HepG2 (cell line): ENCODE measurements around the gene MAP2K3. TPM values are rescaled to one million over a fixed set of nuclear protein-coding genes. Genes with fewer than 3 reads are reported as not detected.

ENCODE experiments used
- CAMTA2 ChIP-seq: sonication (generic); formaldehyde crosslinking; IDR thresholded peaks from 2 replicates; pipeline ENCODE4 v1.4.0; 2020; ENCODE audit warnings: mild to moderate bottlenecking, missing genetic modification reagents, borderline replicate concordance
- DRAP1 ChIP-seq: IDR thresholded peaks from 2 replicates; pipeline ENCODE4 v1.6.1; 2016; ENCODE audit warnings: missing genetic modification reagents, missing compliant biosample characterization
- HBP1 ChIP-seq: IDR thresholded peaks from 2 replicates; pipeline ENCODE4 v1.6.1; 2016; ENCODE audit warnings: low read depth, control low read depth
- HNF4G ChIP-seq, 2 experiments: sonication (generic) in 1 of 2; formaldehyde crosslinking in 1 of 2; IDR thresholded peaks; 2 replicates each; pipeline versions ENCODE4 v1.4.0 to v1.6.1; 2011 to 2020; ENCODE audit warnings: borderline replicate concordance in 2 of 2, low read depth in 2 of 2, mild to moderate bottlenecking in 2 of 2, low read length in 1 of 2, missing genetic modification reagents in 1 of 2, moderate library complexity in 1 of 2
- MAFF ChIP-seq: IDR thresholded peaks from 2 replicates; pipeline ENCODE4 v1.6.1; 2011; ENCODE audit warnings: low read depth, low read length, improper control_type of control experiment
- NFKB2 ChIP-seq: sonication (generic); formaldehyde crosslinking; IDR thresholded peaks from 2 replicates; pipeline ENCODE4 v1.4.0; 2020; ENCODE audit warnings: missing genetic modification reagents, borderline replicate concordance
- PHF21A ChIP-seq: sonication (generic); formaldehyde crosslinking; IDR thresholded peaks from 2 replicates; pipeline ENCODE4 v1.5.0; 2020; ENCODE audit warnings: mild to moderate bottlenecking, missing genetic modification reagents
- RBM39 ChIP-seq: fragments of 200-400 bp; formaldehyde crosslinking; IDR thresholded peaks from one replicate; pipeline ENCODE4 v1.6.1; 2018; ENCODE audit warnings: antibody characterized with exemption, mild to moderate bottlenecking, low read depth, low read length; ENCODE audit not compliant: poor library complexity, severe bottlenecking
- RCOR2 ChIP-seq: IDR thresholded peaks from 2 replicates; pipeline ENCODE4 v1.6.1; 2016; ENCODE audit warnings: missing biosample characterization, missing genetic modification reagents
- RNF2 ChIP-seq: fragments of 450-650 bp; conservative IDR thresholded peaks from 2 replicates; pipeline ENCODE4 v1.6.1; 2016; ENCODE audit warnings: low read depth
- SMARCC2 ChIP-seq: fragments of 450-650 bp; IDR thresholded peaks from 2 replicates; pipeline ENCODE4 v1.6.1; 2017; ENCODE audit warnings: antibody characterized with exemption, mild to moderate bottlenecking
- SMARCE1 ChIP-seq: fragments of 450-650 bp; IDR thresholded peaks from 2 replicates; pipeline ENCODE4 v1.6.1; 2017; ENCODE audit warnings: borderline replicate concordance
- SMYD3 ChIP-seq: sonication (generic); formaldehyde crosslinking; IDR thresholded peaks from 2 replicates; pipeline ENCODE4 v1.8.1; 2023; ENCODE audit warnings: mild to moderate bottlenecking, missing genetic modification reagents
- TBX3 ChIP-seq: fragments of 450-650 bp; IDR thresholded peaks from 2 replicates; pipeline ENCODE4 v1.6.1; 2017; ENCODE audit warnings: antibody characterized with exemption, mild to moderate bottlenecking, inconsistent platforms, borderline replicate concordance
- TCF7L2 ChIP-seq: IDR thresholded peaks from 2 replicates; pipeline ENCODE4 v1.6.1; 2011; ENCODE audit warnings: mild to moderate bottlenecking, low read depth, low read length, moderate library complexity
- ZNF382 ChIP-seq: sonication (generic); formaldehyde crosslinking; IDR thresholded peaks from 2 replicates; pipeline ENCODE4 v1.5.0; 2020; ENCODE audit warnings: missing genetic modification reagents, mild to moderate bottlenecking, borderline replicate concordance
- ZNF629 ChIP-seq: sonication (generic); formaldehyde crosslinking; conservative IDR thresholded peaks from 2 replicates; pipeline ENCODE4 v1.5.0; 2020; ENCODE audit warnings: missing genetic modification reagents
- ZNF652 ChIP-seq: IDR thresholded peaks from 2 replicates; pipeline ENCODE4 v1.6.1; 2016; ENCODE audit warnings: low read depth, borderline replicate concordance
- ZNF691 ChIP-seq: sonication (generic); formaldehyde crosslinking; IDR thresholded peaks from 2 replicates; pipeline ENCODE4 v1.4.0; 2020; ENCODE audit warnings: missing genetic modification reagents, low read depth, mild to moderate bottlenecking, borderline replicate concordance
- ZNF713 ChIP-seq: sonication (generic); formaldehyde crosslinking; IDR thresholded peaks from 2 replicates; pipeline ENCODE4 v1.4.0; 2020; ENCODE audit warnings: mild to moderate bottlenecking, missing genetic modification reagents
- ZNF773 ChIP-seq: sonication (generic); formaldehyde crosslinking; IDR thresholded peaks from 2 replicates; pipeline ENCODE4 v1.4.0; 2020; ENCODE audit warnings: missing genetic modification reagents, borderline replicate concordance
- ZNF775 ChIP-seq: sonication (generic); formaldehyde crosslinking; IDR thresholded peaks from 2 replicates; pipeline ENCODE4 v1.4.0; 2020; ENCODE audit warnings: missing genetic modification reagents, mild to moderate bottlenecking, moderate library complexity, borderline replicate concordance
- polyA plus RNA-seq, 8 experiments: library from polyadenylated mRNA; depleted of rRNA in 3 of 8; stranded (reverse) in 7 of 8; unstranded in 1 of 8; fragments of >200 nt; fragmentation: Illumina TruSeq in 4 of 8; extraction: Trizol in 4 of 8; gene quantifications; 2 replicates each; pipeline versions ENCODE4 v1.2.1 to v1.2.3, GENCODE V29; 2011 to 2016; ENCODE audit warnings: low read depth in 4 of 8, missing spikeins in 1 of 8, mixed read lengths in 1 of 8; ENCODE audit not compliant: insufficient read depth in 1 of 8
- total RNA-seq, 5 experiments: library from RNA; depleted of rRNA; stranded (reverse); fragments of >200 nt; fragmentation: Illumina TruSeq; extraction: Trizol; gene quantifications; 2 replicates each; pipeline ENCODE4 v1.2.3, GENCODE V29; 2016; ENCODE audit warnings: low read depth in 1 of 5
- TF ChIP-seq, protein P1 (sequence below): sonication (generic); formaldehyde crosslinking; conservative IDR thresholded peaks from 2 replicates; pipeline ENCODE4 v1.4.0; 2020; ENCODE audit warnings: missing genetic modification reagents
- TF ChIP-seq, protein P2 (sequence below): sonication (generic); formaldehyde crosslinking; IDR thresholded peaks from 2 replicates; pipeline ENCODE4 v1.5.0; 2020; ENCODE audit warnings: mild to moderate bottlenecking, missing genetic modification reagents

MAP2K3 gene
- total and polyA plus RNA-seq, 2 of the 13 experiments (the other 11 are each of a cell fraction or from before 2014, with no cell fraction given), result 20.5 to 27.4 TPM

GRCh38 chr17:21275579-21276263 lies 8.8 kb upstream of the MAP2K3 start (continued):
- TF ChIP-seq RBM39 (no peak), HBP1 (CRISPR knock-in tag) (no peak), DRAP1 (CRISPR knock-in tag) (peak; percentile 73; the same call in 1 of the 2 replicates), ZNF382 (CRISPR knock-in tag) (no peak), ZNF691 (CRISPR knock-in tag) (peak; percentile 63; the same call in 1 of the 2 replicates), TCF7L2 (no peak), ZNF652 (CRISPR knock-in tag) (no peak), SMARCC2 (no peak), CAMTA2 (CRISPR knock-in tag) (peak; percentile 61; the same call in 1 of the 2 replicates), TBX3 (no peak), ZNF775 (no peak), MAFF (no peak), SMYD3 (CRISPR knock-in tag) (no peak), SMARCE1 (no peak), RCOR2 (CRISPR knock-in tag) (no peak), RNF2 (0 out of 2 replicates have a peak, but pooled peaks have one; percentile 79), PHF21A (peak; percentile 52; the same call in 1 of the 2 replicates), ZNF773 (CRISPR knock-in tag) (no peak), NFKB2 (peak; percentile 89), ZNF629 (0 out of 2 replicates have a peak, but pooled peaks have one; percentile 13), ZNF713 (CRISPR knock-in tag) (no peak), HNF4G (IDR thresholded peaks at IDR 0.05; ENCODE audit: borderline replicate concordance, low read depth, low read length) (0 out of 2 replicates have a peak, but pooled peaks have one; percentile 16), HNF4G (CRISPR knock-in tag; IDR thresholded peaks at IDR 0.05; ENCODE audit: borderline replicate concordance, low read depth) (peak; percentile 44; the same call in 1 of the 2 replicates)
- TF ChIP-seq, protein P1, sequence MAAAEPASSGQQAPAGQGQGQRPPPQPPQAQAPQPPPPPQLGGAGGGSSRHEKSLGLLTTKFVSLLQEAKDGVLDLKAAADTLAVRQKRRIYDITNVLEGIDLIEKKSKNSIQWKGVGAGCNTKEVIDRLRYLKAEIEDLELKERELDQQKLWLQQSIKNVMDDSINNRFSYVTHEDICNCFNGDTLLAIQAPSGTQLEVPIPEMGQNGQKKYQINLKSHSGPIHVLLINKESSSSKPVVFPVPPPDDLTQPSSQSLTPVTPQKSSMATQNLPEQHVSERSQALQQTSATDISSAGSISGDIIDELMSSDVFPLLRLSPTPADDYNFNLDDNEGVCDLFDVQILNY (CRISPR knock-in tag), result no peak
- TF ChIP-seq, protein P2, sequence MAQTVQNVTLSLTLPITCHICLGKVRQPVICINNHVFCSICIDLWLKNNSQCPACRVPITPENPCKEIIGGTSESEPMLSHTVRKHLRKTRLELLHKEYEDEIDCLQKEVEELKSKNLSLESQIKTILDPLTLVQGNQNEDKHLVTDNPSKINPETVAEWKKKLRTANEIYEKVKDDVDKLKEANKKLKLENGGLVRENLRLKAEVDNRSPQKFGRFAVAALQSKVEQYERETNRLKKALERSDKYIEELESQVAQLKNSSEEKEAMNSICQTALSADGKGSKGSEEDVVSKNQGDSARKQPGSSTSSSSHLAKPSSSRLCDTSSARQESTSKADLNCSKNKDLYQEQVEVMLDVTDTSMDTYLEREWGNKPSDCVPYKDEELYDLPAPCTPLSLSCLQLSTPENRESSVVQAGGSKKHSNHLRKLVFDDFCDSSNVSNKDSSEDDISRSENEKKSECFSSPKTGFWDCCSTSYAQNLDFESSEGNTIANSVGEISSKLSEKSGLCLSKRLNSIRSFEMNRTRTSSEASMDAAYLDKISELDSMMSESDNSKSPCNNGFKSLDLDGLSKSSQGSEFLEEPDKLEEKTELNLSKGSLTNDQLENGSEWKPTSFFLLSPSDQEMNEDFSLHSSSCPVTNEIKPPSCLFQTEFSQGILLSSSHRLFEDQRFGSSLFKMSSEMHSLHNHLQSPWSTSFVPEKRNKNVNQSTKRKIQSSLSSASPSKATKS (CRISPR knock-in tag), result no peak
